ES-I3 (cell line): ENCODE results near the gene TBC1D10B.

ENCODE experiments used
- H3K36me3 ChIP-seq: 2 replicates; pipeline ENCODE4 v1.6.1; 2013; ENCODE audit warnings: mild to moderate bottlenecking, low read length, control low read depth, moderate library complexity; ENCODE audit not compliant: insufficient read depth
- H3K4me1 ChIP-seq: 2 replicates; pipeline ENCODE4 v1.6.1; 2013; ENCODE audit warnings: mild to moderate bottlenecking, control low read depth, low read length; ENCODE audit not compliant: insufficient read depth
- H3K9ac ChIP-seq: 2 replicates; pipeline ENCODE4 v1.6.1; 2013; ENCODE audit warnings: low read depth, mild to moderate bottlenecking, low read length, moderate library complexity
- H3K9me3 ChIP-seq: 2 replicates; pipeline ENCODE4 v1.6.1; 2013; ENCODE audit warnings: mild to moderate bottlenecking, low read length, moderate library complexity; ENCODE audit not compliant: control insufficient read depth, insufficient read depth

TBC1D10B gene

GRCh38 chr16:30381291-30382041 lies 11.2 kb upstream of the TBC1D10B start:
- peaks cover 7% of the 10 kb centered on the region for H3K4me1 ChIP-seq
- no peaks in the 10 kb centered on the region for H3K9me3 ChIP-seq
- no peaks in the 10 kb centered on the region for H3K36me3 ChIP-seq
- no peak overlapping the region for H3K9ac ChIP-seq

GRCh38 chr16:30380803-30381208 lies 10.5 kb upstream of the TBC1D10B start:
- Histone ChIP-seq H3K9me3 (no peaks in the 10 kb centered on the region), H3K36me3 (no peaks in the 10 kb centered on the region), H3K4me1 (peaks cover 7% of the 10 kb centered on the region), H3K9ac (no peak overlapping the region)

GRCh38 chr16:30380072-30380802 lies 9.9 kb upstream of the TBC1D10B start:
- H3K9me3 ChIP-seq: no peaks in the 10 kb centered on the region
- peaks cover 7% of the 10 kb centered on the region for H3K4me1 ChIP-seq
- no peaks in the 10 kb centered on the region for H3K36me3 ChIP-seq
- H3K9ac ChIP-seq: no peak overlapping the region

- H3K9ac ChIP-seq: peak overlapping the region; percentile 43
- no peaks in the 10 kb centered on the region for H3K36me3 ChIP-seq
- H3K9me3 ChIP-seq: no peaks in the 10 kb centered on the region
- H3K4me1 ChIP-seq: peaks cover 7% of the 10 kb centered on the region
Observed at GRCh38 chr16:30379158-30379783, 9.0 kb upstream of the TBC1D10B start.

GRCh38 chr16:30378236-30379157 lies 8.2 kb upstream of the TBC1D10B start:
- H3K9me3 ChIP-seq: no peaks in the 10 kb centered on the region
- peaks cover 7% of the 10 kb centered on the region for H3K4me1 ChIP-seq
- no peaks in the 10 kb centered on the region for H3K36me3 ChIP-seq
- H3K9ac ChIP-seq: peak overlapping the region; percentile 96

- peaks cover 7% of the 10 kb centered on the region for H3K4me1 ChIP-seq
- H3K9ac ChIP-seq: peak overlapping the region; percentile 96
- H3K9me3 ChIP-seq: no peaks in the 10 kb centered on the region
- no peaks in the 10 kb centered on the region for H3K36me3 ChIP-seq
Observed at GRCh38 chr16:30377812-30378235, 7.5 kb upstream of the TBC1D10B start.

- Histone ChIP-seq H3K9ac (peak overlapping the region; percentile 96), H3K9me3 (no peaks in the 10 kb centered on the region), H3K36me3 (no peaks in the 10 kb centered on the region), H3K4me1 (peaks cover 7% of the 10 kb centered on the region)
Observed at GRCh38 chr16:30377050-30377811, 6.9 kb upstream of the TBC1D10B start.

GRCh38 chr16:30376461-30376902 lies 6.2 kb upstream of the TBC1D10B start:
- Histone ChIP-seq H3K9ac (no peak overlapping the region), H3K9me3 (no peaks in the 10 kb centered on the region), H3K4me1 (peaks cover 5% of the 10 kb centered on the region)

GRCh38 chr16:30375864-30376263 lies 5.6 kb upstream of the TBC1D10B start:
- H3K9ac ChIP-seq: no peak overlapping the region
- no peaks in the 10 kb centered on the region for H3K9me3 ChIP-seq
- H3K4me1 ChIP-seq: peaks cover 4% of the 10 kb centered on the region; the same call in 1 of the 2 replicates
- no peaks in the 10 kb centered on the region for H3K36me3 ChIP-seq

More at GRCh38 chr16:30376461-30376902, 6.2 kb upstream of the TBC1D10B start:
- H3K36me3 ChIP-seq: no peaks in the 10 kb centered on the region

GRCh38 chr16:30374538-30374937 lies 4.2 kb upstream of the TBC1D10B start, which contains the start of gene MYL11:
MYL11 (plus strand) TSS chr16:30374802; CDS start chr16:30374858, 56 bp downstream.
- no peaks in the 10 kb centered on the region for H3K36me3 ChIP-seq
- no peaks in the 10 kb centered on the region for H3K9me3 ChIP-seq
- H3K9ac ChIP-seq: no peak within 1 kb of the TSS
- H3K4me1 ChIP-seq: peaks cover 4% of the 10 kb centered on the region; the same call in 1 of the 2 replicates

GRCh38 chr16:30372725-30373124 lies 2.4 kb upstream of the TBC1D10B start:
- H3K4me1 ChIP-seq: peaks cover 6% of the 10 kb centered on the region; the same call in 1 of the 2 replicates
- no peak overlapping the region for H3K9ac ChIP-seq
- no peaks in the 10 kb centered on the region for H3K36me3 ChIP-seq
- no peaks in the 10 kb centered on the region for H3K9me3 ChIP-seq

- H3K4me1 ChIP-seq: peaks cover 8% of the 10 kb centered on the region; the same call in 1 of the 2 replicates
- H3K36me3 ChIP-seq: no peaks in the 10 kb centered on the region
- no peak overlapping the region for H3K9ac ChIP-seq
Observed at GRCh38 chr16:30372038-30372712, 1.9 kb upstream of the TBC1D10B start.

More at GRCh38 chr16:30372038-30372712, 1.9 kb upstream of the TBC1D10B start:
- H3K9me3 ChIP-seq: no peaks in the 10 kb centered on the region
